WI38 (cell line): ENCODE results near the gene PTPN3.
"Not testable (repeated sequence)": the region's sequence is repeated elsewhere in the genome, so short reads cannot be mapped to it uniquely, and the experiment has no call there.

Source experiments
- H3K4me3 ChIP-seq: 2 replicates; pipeline ENCODE4 v1.5.1; 2011; ENCODE audit warnings: low read depth, mild to moderate bottlenecking, control low read depth, low read length
- TF ChIP-seq, protein P1 (sequence below): IDR thresholded peaks from 2 replicates; pipeline ENCODE4 v1.5.1; 2012; ENCODE audit warnings: low read depth, mild to moderate bottlenecking, control low read depth, low read length

Gene PTPN3

GRCh38 chr9:109498195-109499092 lies at the start of gene PTPN3:
TSS of gene PTPN3 (minus strand) at chr9:109498307. CDS start at chr9:109463434, 34,873 bp downstream.
- TF ChIP-seq, protein P1, sequence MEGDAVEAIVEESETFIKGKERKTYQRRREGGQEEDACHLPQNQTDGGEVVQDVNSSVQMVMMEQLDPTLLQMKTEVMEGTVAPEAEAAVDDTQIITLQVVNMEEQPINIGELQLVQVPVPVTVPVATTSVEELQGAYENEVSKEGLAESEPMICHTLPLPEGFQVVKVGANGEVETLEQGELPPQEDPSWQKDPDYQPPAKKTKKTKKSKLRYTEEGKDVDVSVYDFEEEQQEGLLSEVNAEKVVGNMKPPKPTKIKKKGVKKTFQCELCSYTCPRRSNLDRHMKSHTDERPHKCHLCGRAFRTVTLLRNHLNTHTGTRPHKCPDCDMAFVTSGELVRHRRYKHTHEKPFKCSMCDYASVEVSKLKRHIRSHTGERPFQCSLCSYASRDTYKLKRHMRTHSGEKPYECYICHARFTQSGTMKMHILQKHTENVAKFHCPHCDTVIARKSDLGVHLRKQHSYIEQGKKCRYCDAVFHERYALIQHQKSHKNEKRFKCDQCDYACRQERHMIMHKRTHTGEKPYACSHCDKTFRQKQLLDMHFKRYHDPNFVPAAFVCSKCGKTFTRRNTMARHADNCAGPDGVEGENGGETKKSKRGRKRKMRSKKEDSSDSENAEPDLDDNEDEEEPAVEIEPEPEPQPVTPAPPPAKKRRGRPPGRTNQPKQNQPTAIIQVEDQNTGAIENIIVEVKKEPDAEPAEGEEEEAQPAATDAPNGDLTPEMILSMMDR: no peak
- H3K4me3 ChIP-seq: no peak within 1 kb of the TSS

- not testable (repeated sequence) for H3K4me3 ChIP-seq
These were observed 46.8 kb upstream of the PTPN3 start for GRCh38 chr9:109544954-109545353.

GRCh38 chr9:109542922-109543321 lies 44.8 kb upstream of the PTPN3 start:
- TF ChIP-seq, protein P1: no peak
- H3K4me3 ChIP-seq: no peak overlapping the region

DNA sequence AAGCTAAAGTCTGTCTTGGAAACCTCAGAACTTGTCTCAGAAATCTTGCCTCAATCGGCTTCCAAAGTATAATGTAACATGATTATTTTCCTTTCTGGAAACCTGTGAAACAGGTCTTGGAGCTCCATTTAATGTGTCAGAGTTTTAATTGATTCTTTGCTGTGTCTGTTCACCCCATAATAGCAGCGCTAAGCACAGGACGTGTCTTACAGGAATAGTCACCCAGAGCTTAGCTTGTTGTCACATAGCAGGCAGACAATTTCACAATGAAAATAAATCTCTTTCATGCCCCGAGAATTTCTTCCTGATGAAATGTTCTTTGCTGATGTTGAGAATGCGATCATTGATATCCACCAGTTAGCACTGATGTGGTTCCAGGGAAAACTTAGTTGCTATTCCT lies 40.2 kb upstream of the PTPN3 start:
- TF ChIP-seq, protein P1: no peak
- no peak overlapping the region for H3K4me3 ChIP-seq

- no peak overlapping the region for H3K4me3 ChIP-seq
- TF ChIP-seq, protein P1: no peak
These were observed 39.2 kb upstream of the PTPN3 start for GRCh38 chr9:109537288-109537687.

GRCh38 chr9:109536859-109537258 lies 38.8 kb upstream of the PTPN3 start:
- TF ChIP-seq, protein P1: no peak
- H3K4me3 ChIP-seq: no peak overlapping the region

DNA sequence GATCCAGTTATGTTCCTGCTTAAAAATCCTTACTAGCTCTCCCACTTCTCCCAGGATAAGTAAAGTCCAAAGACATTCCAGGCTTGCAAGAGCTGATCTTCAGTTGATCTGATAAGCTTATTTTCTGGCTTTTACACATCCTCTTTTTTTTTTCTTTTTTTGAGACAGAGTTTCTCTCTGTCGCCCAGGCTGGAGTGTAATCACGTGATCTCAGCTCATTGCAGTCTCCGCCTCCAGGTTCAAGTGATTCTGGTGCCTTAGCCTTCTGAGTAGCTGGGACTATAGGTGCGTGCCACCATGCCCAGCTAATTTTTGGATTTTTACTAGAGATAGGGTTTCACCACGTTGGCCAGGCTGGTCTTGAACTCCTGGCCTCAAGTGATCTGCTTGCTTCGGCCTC lies 37.3 kb upstream of the PTPN3 start:
- TF ChIP-seq, protein P1: no peak
- no peak overlapping the region for H3K4me3 ChIP-seq
